ENCODE measurements around the gene MAN2A2. TPM values are rescaled to one million over a fixed set of nuclear protein-coding genes. Genes with fewer than 3 reads are reported as not detected.
A peak's percentile ranks its signal among the peaks of the same experiment; 100 is the strongest.

The MAN2A2 gene
- total and polyA plus RNA-seq, 8 donors, result 2.9 to 286 (median 46.7) TPM

GRCh38 chr15:90914305-90915080 is 11.4 kb downstream of the MAN2A2 start:
- TF ChIP-seq CTCF (IDR thresholded peaks at IDR 0.05) (no peak), POLR2AphosphoS5 (IDR thresholded peaks at IDR 0.05) (no peak), EP300 (IDR thresholded peaks at IDR 0.05) (no peak), POLR2A (IDR thresholded peaks at IDR 0.05) (no peak)
- DNase-seq, result no peak
- WGBS, 5 donors, result 87 to 92% (median 91%) methylated on average over 12 to 22 of the region's 22 CpGs
- Histone ChIP-seq H3K27ac (peak overlapping the region in 2 of 5 donors; percentile 66 to 67), H3K4me1 (no peaks in the 10 kb centered on the region), H3K27me3 (no peaks in the 10 kb centered on the region), H3K36me3 (peaks cover 87 to 100% (median 100%) of the 10 kb centered on the region in 4 donors), H3K9me3 (no peaks in the 10 kb centered on the region), H3K4me3 (no peak overlapping the region)
- intact Hi-C loops (cut with DNase I; ENCODE audit: low total_unique reads), result no loop called here

- no peak for TF ChIP-seq POLR2AphosphoS5 (IDR thresholded peaks at IDR 0.05)
- Histone ChIP-seq H3K9me3 (no peaks in the 10 kb centered on the region), H3K4me1 (no peaks in the 10 kb centered on the region), H3K27me3 (no peaks in the 10 kb centered on the region), H3K4me3 (no peak overlapping the region), H3K27ac (peak overlapping the region in 4 of 5 donors; percentile 5 to 67 (median 51)), H3K36me3 (peaks cover 87 to 100% (median 100%) of the 10 kb centered on the region in 4 donors)
- 78 to 87% (median 84%) methylated on average over 7 of the region's 7 CpGs for WGBS, 5 donors
- intact Hi-C loops (cut with DNase I; ENCODE audit: low total_unique reads), result no loop called here
- no peak for DNase-seq
Measured at GRCh38 chr15:90915216-90915807, 12.2 kb downstream of the MAN2A2 start.

- peak overlapping the region in 4 of 5 donors; percentile 5 to 67 (median 51) for H3K27ac ChIP-seq
- H3K4me1 ChIP-seq, result no peaks in the 10 kb centered on the region
- 70 to 85% (median 79%) methylated on average over 22 to 25 of the region's 25 CpGs for WGBS, 5 donors
- H3K27me3 ChIP-seq, result no peaks in the 10 kb centered on the region
- intact Hi-C loops (cut with DNase I; ENCODE audit: low total_unique reads), result no loop called here
- peaks cover 85 to 100% (median 100%) of the 10 kb centered on the region in 4 donors for H3K36me3 ChIP-seq
- TF ChIP-seq EP300 (IDR thresholded peaks at IDR 0.05), result no peak
- no peak for TF ChIP-seq POLR2AphosphoS5 (IDR thresholded peaks at IDR 0.05)
- H3K9me3 ChIP-seq, result no peaks in the 10 kb centered on the region
- H3K4me3 ChIP-seq, result peak overlapping the region in 1 of 4 donors; percentile 18
- peak in 1 of 2 donors; percentile 50 for DNase-seq
Measured at GRCh38 chr15:90915808-90916440, 12.8 kb downstream of the MAN2A2 start.

- DNase-seq, result no peak
- Histone ChIP-seq H3K36me3 (peaks cover 85 to 100% (median 100%) of the 10 kb centered on the region in 4 donors), H3K4me3 (peak overlapping the region in 1 of 4 donors; percentile 18), H3K27ac (peak overlapping the region in 3 of 5 donors; percentile 5 to 67 (median 66)), H3K4me1 (no peaks in the 10 kb centered on the region), H3K27me3 (no peaks in the 10 kb centered on the region), H3K9me3 (no peaks in the 10 kb centered on the region)
- intact Hi-C loops (cut with DNase I; ENCODE audit: low total_unique reads), result no loop called here
- WGBS, 5 donors, result 86 to 92% (median 89%) methylated on average over 11 of the region's 11 CpGs
- no peak for TF ChIP-seq EP300 (IDR thresholded peaks at IDR 0.05)
- TF ChIP-seq POLR2A (IDR thresholded peaks at IDR 0.05), result no peak
- no peak for TF ChIP-seq POLR2AphosphoS5 (IDR thresholded peaks at IDR 0.05)
- TF ChIP-seq CTCF (IDR thresholded peaks at IDR 0.05), result no peak
Measured at GRCh38 chr15:90916461-90916860, 13.4 kb downstream of the MAN2A2 start.

- Histone ChIP-seq H3K9me3 (no peaks in the 10 kb centered on the region), H3K36me3 (peaks cover 77 to 100% (median 96%) of the 10 kb centered on the region in 4 donors), H3K4me3 (no peak overlapping the region), H3K4me1 (no peaks in the 10 kb centered on the region), H3K27ac (no peak overlapping the region), H3K27me3 (no peaks in the 10 kb centered on the region)
- WGBS, 5 donors, result 91 to 97% (median 94%) methylated on average over 12 of the region's 12 CpGs
- no peak for TF ChIP-seq EP300 (IDR thresholded peaks at IDR 0.05)
- TF ChIP-seq POLR2A (IDR thresholded peaks at IDR 0.05), result no peak
- no peak for TF ChIP-seq CTCF (IDR thresholded peaks at IDR 0.05)
- no peak for TF ChIP-seq POLR2AphosphoS5 (IDR thresholded peaks at IDR 0.05)
- intact Hi-C loops (cut with DNase I; ENCODE audit: low total_unique reads), result no loop called here
- DNase-seq, result no peak
Measured at GRCh38 chr15:90917569-90917968, 14.5 kb downstream of the MAN2A2 start.

Measured in stomach (tissue), 9 donors.